OCI-LY1 (cell line): ENCODE data around the gene SUCO.

Experiments
- CTCF ChIP-seq: fragments of 200-600 bp; sonication (generic), shearing (Covaris generic); IDR thresholded peaks from 2 replicates; pipeline ENCODE4 v1.5.1; 2017; ENCODE audit warnings: mild to moderate bottlenecking, antibody characterized with exemption, low read length, moderate library complexity, mixed read lengths
- EZH2 ChIP-seq: fragments of 200-600 bp; sonication (generic), shearing (Covaris generic); IDR thresholded peaks from 2 replicates; pipeline ENCODE4 v1.8.0; 2017; ENCODE audit warnings: borderline replicate concordance, mixed run types, mild to moderate bottlenecking, antibody characterized with exemption, low read length, moderate library complexity, mixed read lengths

DNA sequence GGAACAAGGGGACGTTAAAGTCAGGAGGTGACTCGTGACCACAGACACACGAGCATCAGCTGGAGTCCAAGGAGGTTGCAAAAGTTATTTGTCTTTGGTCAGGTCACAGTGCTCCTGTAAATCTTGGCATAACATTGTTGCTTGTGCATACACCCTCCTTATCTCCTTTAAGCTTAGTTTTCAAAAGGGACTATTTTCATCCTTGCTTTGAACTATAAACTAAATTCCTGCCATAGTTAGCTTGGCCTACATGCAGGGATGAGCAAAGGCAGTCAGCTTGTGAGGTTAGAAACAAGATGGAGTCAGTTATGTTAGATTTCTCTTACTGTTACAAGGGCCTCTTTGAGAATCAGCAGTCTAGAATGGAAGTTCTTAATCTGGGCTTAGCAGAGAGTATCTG, 97.9 kb downstream of the SUCO start:
- TF ChIP-seq CTCF = no peak
- TF ChIP-seq EZH2 = no peak
